Parathyroid adenoma (tissue), 2 donors: ENCODE measurements around the gene LRBA.

Experiments used
- H2AFZ ChIP-seq: fragments of 300-600 bp; sonication (generic); one replicate; pipeline ENCODE4 v1.7.0; 2017; ENCODE audit warnings: antibody characterized with exemption, mild to moderate bottlenecking
- H3K27ac ChIP-seq: fragments of 300-600 bp; sonication (generic); one replicate; pipeline ENCODE4 v1.7.0; 2017
- H3K27me3 ChIP-seq: fragments of 300-600 bp; sonication (generic); one replicate; pipeline ENCODE4 v1.7.0; 2017; ENCODE audit warnings: low read length; ENCODE audit not compliant: control insufficient read depth, insufficient read depth
- H3K36me3 ChIP-seq: fragments of 300-600 bp; sonication (generic); one replicate; pipeline ENCODE4 v1.7.0; 2017; ENCODE audit warnings: low read length; ENCODE audit not compliant: control insufficient read depth, insufficient read depth
- H3K4me1 ChIP-seq: fragments of 300-600 bp; sonication (generic); one replicate; pipeline ENCODE4 v1.7.0; 2017; ENCODE audit warnings: control low read depth
- H3K4me2 ChIP-seq: fragments of 300-600 bp; sonication (generic); one replicate; pipeline ENCODE4 v1.7.0; 2017; ENCODE audit warnings: low read length
- H3K4me3 ChIP-seq: fragments of 300-600 bp; sonication (generic); one replicate; pipeline ENCODE4 v1.7.0; 2017; ENCODE audit warnings: low read depth, low read length
- H3K79me2 ChIP-seq: fragments of 300-600 bp; sonication (generic); one replicate; pipeline ENCODE4 v1.7.0; 2017; ENCODE audit warnings: control low read depth
- H3K9ac ChIP-seq: fragments of 300-600 bp; sonication (generic); one replicate; pipeline ENCODE4 v1.7.0; 2017; ENCODE audit warnings: mild to moderate bottlenecking
- H3K9me3 ChIP-seq: fragments of 300-600 bp; sonication (generic); one replicate; pipeline ENCODE4 v1.7.0; 2017; ENCODE audit warnings: low read length; ENCODE audit not compliant: control insufficient read depth
- CTCF ChIP-seq: fragments of 300-600 bp; sonication (generic); IDR thresholded peaks from one replicate; pipeline ENCODE4 v1.7.0; 2017; ENCODE audit warnings: antibody characterized with exemption, mild to moderate bottlenecking
- donor health status: primary hyperparathyroidism.

LRBA gene

DNA sequence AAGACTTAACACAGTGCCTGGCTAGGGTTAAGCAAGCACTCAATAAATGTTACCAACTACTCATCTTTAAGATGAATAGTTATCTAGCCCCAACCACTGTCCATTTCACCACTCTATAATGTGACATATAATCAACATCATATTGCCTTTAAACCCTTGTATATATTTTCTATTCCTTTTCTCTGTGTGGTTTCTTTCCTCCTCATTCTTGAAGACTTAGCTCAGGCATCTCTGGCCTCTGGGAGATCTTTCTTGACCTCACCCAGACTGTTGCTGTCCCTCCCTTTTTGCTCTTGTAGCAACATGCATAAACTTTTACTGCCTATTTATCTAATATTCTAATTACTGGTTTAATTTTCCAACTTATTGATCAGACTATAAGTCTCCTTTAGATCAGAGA, 683.0 kb downstream of the LRBA start:
- Histone ChIP-seq H3K4me3 (no peak overlapping the region), H3K9ac (no peak overlapping the region), H3K4me2 (no peak overlapping the region), H2AFZ (no peak overlapping the region), H3K9me3 (no peaks in the 10 kb centered on the region), H3K4me1 (no peaks in the 10 kb centered on the region), H3K27ac (no peak overlapping the region), H3K79me2 (no peaks in the 10 kb centered on the region), H3K36me3 (no peaks in the 10 kb centered on the region), H3K27me3 (no peaks in the 10 kb centered on the region)
- TF ChIP-seq CTCF: no peak

- Histone ChIP-seq H3K9me3 (no peaks in the 10 kb centered on the region), H3K36me3 (no peaks in the 10 kb centered on the region), H3K79me2 (no peaks in the 10 kb centered on the region), H3K4me1 (no peaks in the 10 kb centered on the region), H3K27ac (no peak overlapping the region), H2AFZ (no peak overlapping the region), H3K9ac (no peak overlapping the region), H3K27me3 (no peaks in the 10 kb centered on the region), H3K4me2 (no peak overlapping the region), H3K4me3 (no peak overlapping the region)
- TF ChIP-seq CTCF: no peak
Measured at GRCh38 chr4:150329373-150329772, 685.7 kb downstream of the LRBA start.

DNA sequence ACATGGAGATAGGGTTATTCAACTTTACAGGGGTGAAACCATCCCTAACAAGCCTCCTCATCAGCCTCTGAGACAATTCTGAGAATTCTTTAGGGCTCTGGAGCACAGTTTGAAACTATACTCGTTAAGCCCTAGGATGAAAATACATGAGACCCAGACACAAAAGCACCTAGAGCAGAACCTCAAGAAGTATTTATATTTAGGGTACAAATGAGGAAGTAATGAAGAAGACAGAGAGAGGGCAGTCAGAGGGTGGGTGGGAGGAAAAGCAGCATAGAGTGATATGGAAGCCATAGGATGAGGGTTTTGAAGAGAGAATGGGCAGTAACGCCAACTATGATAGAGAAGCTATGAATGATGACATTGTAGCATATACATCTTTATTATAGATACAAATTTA, 686.6 kb downstream of the LRBA start:
- H2AFZ ChIP-seq: no peak overlapping the region
- no peak overlapping the region for H3K4me2 ChIP-seq
- no peaks in the 10 kb centered on the region for H3K4me1 ChIP-seq
- no peaks in the 10 kb centered on the region for H3K36me3 ChIP-seq
- H3K27ac ChIP-seq: no peak overlapping the region
- no peaks in the 10 kb centered on the region for H3K27me3 ChIP-seq
- no peak for TF ChIP-seq CTCF
- no peaks in the 10 kb centered on the region for H3K9me3 ChIP-seq
- H3K4me3 ChIP-seq: no peak overlapping the region
- H3K9ac ChIP-seq: no peak overlapping the region
- H3K79me2 ChIP-seq: no peaks in the 10 kb centered on the region

GRCh38 chr4:150327262-150327780, 687.8 kb downstream of the LRBA start:
- Histone ChIP-seq H3K9ac (no peak overlapping the region), H3K4me3 (no peak overlapping the region), H3K36me3 (no peaks in the 10 kb centered on the region), H3K27ac (no peak overlapping the region), H3K27me3 (no peaks in the 10 kb centered on the region), H3K4me2 (no peak overlapping the region), H3K9me3 (no peaks in the 10 kb centered on the region), H3K79me2 (no peaks in the 10 kb centered on the region), H3K4me1 (no peaks in the 10 kb centered on the region), H2AFZ (no peak overlapping the region)
- TF ChIP-seq CTCF: no peak

GRCh38 chr4:150325872-150326271, 689.2 kb downstream of the LRBA start:
- Histone ChIP-seq H3K79me2 (no peaks in the 10 kb centered on the region), H3K4me1 (no peaks in the 10 kb centered on the region), H3K36me3 (no peaks in the 10 kb centered on the region), H3K4me2 (no peak overlapping the region), H3K9ac (no peak overlapping the region), H3K4me3 (no peak overlapping the region), H2AFZ (no peak overlapping the region), H3K9me3 (no peaks in the 10 kb centered on the region), H3K27me3 (no peaks in the 10 kb centered on the region), H3K27ac (no peak overlapping the region)
- TF ChIP-seq CTCF: no peak
